Stomach (tissue), 9 donors: ENCODE results near the gene MRPL34. TPM values are rescaled to one million over a fixed set of nuclear protein-coding genes. Genes with fewer than 3 reads are reported as not detected.
A peak's percentile ranks its signal among the peaks of the same experiment; 100 is the strongest.

Experiments
- DNase-seq, 2 donors: peaks; one replicate each; pipeline versions ENCODE4 v3.0.0 to v3.0.0-alpha.2; 2013 to 2019
- H3K27ac ChIP-seq, 5 donors: fragments of 200-600 bp in 4 of 5; sonication (generic) in 4 of 5; one replicate each; pipeline ENCODE4 v1.5.1; 2013 to 2019; ENCODE audit warnings: mild to moderate bottlenecking in 1 of 5, moderate library complexity in 1 of 5
- H3K27me3 ChIP-seq, 3 donors: fragments of 200-600 bp; sonication (generic); one replicate each; pipeline ENCODE4 v1.5.1; 2017 to 2019; ENCODE audit warnings: mixed run types in 1 of 3
- H3K36me3 ChIP-seq, 4 donors: fragments of 200-600 bp; sonication (generic); 1 replicate in 3 of 4; 2 replicates in 1 of 4; pipeline ENCODE4 v1.5.1; 2016 to 2019
- H3K4me1 ChIP-seq, 4 donors: fragments of 200-600 bp; sonication (generic); one replicate each; pipeline ENCODE4 v1.5.1; 2016 to 2019
- H3K4me3 ChIP-seq, 4 donors: fragments of 200-600 bp; sonication (generic) in 3 of 4; one replicate each; pipeline ENCODE4 v1.5.1; 2016 to 2019; ENCODE audit warnings: mild to moderate bottlenecking in 1 of 4
- H3K9me3 ChIP-seq, 4 donors: fragments of 200-600 bp; sonication (generic); one replicate each; pipeline ENCODE4 v1.5.1; 2016 to 2019
- CTCF ChIP-seq, 7 experiments: fragments of 450-650 bp in 4 of 7; fragments of 200-600 bp in 3 of 7; sonication (generic) in 3 of 7; IDR thresholded peaks; one replicate each; pipeline ENCODE4 v1.5.1; 2016 to 2019; ENCODE audit warnings: antibody characterized with exemption in 7 of 7, control low read depth in 2 of 7, mild to moderate bottlenecking in 1 of 7
- EP300 ChIP-seq: sonication (generic); formaldehyde crosslinking; IDR thresholded peaks from one replicate; pipeline ENCODE4 v1.6.1; 2017; ENCODE audit warnings: antibody characterized with exemption
- POLR2A ChIP-seq, 4 donors: fragments of 450-650 bp; IDR thresholded peaks; one replicate each; pipeline ENCODE4 v1.6.1; 2016; ENCODE audit warnings: antibody characterized with exemption in 4 of 4, control low read depth in 2 of 4, mild to moderate bottlenecking in 1 of 4, moderate library complexity in 1 of 4
- POLR2AphosphoS5 ChIP-seq, 3 donors: sonication (generic); formaldehyde crosslinking; IDR thresholded peaks; one replicate each; pipeline ENCODE4 v1.6.1; 2016; ENCODE audit warnings: antibody characterized with exemption in 3 of 3
- WGBS, 5 donors: extraction: QIAGEN DNeasy Blood & Tissue Kit in 3 of 5; methylation state at CpG; one replicate each; pipeline versions ENCODE4 v1.1.5 to v1.1.7; 2013 to 2018; 5-methylcytosine and 5-hydroxymethylcytosine counted together
- intact Hi-C: fragments of 100-400 bp; cut with DNase I; formaldehyde crosslinking; loops from one replicate; pipeline ENCODE4 v1.15.1; 2023; ENCODE audit warnings: low total_unique reads
- polyA plus RNA-seq, 3 donors: library from polyadenylated mRNA; stranded (reverse); fragments of 200-250 nt; gene quantifications; one replicate each; pipeline ENCODE4 v1.2.3, GENCODE V29; 2013
- total RNA-seq, 5 donors: library from RNA; depleted of rRNA; stranded (reverse); fragments of >200 nt; gene quantifications; one replicate each; pipeline versions ENCODE4 v1.1.0 to v1.2.3, GENCODE V29; 2014 to 2016
- donor health status: healthy with polysubstance abuse.
- donor health status: Bipolar disorder and iron deficiency.
- donor health status: healthy.

Gene MRPL34
- total and polyA plus RNA-seq, 8 donors: 6.6 to 200 (median 155) TPM

GRCh38 chr19:17326595-17326966 lies 20.9 kb downstream of the MRPL34 start:
- 71 to 85% (median 83%) methylated on average over 11 of the region's 11 CpGs for WGBS, 5 donors
- Histone ChIP-seq H3K9me3 (no peaks in the 10 kb centered on the region), H3K4me3 (no peak overlapping the region)

GRCh38 chr19:17327068-17327653 lies 21.5 kb downstream of the MRPL34 start:
- Histone ChIP-seq H3K27ac (no peak overlapping the region), H3K4me3 (no peak overlapping the region), H3K9me3 (no peaks in the 10 kb centered on the region), H3K27me3 (peaks cover 0 to 36% (median 11%) of the 10 kb centered on the region in 3 donors), H3K4me1 (peaks cover 15 to 37% (median 33%) of the 10 kb centered on the region in 4 donors), H3K36me3 (peaks cover 3 to 28% (median 23%) of the 10 kb centered on the region in 4 donors)
- TF ChIP-seq EP300 (no peak), POLR2AphosphoS5 (IDR thresholded peaks at IDR 0.05) (no peak), POLR2A (IDR thresholded peaks at IDR 0.05) (no peak), CTCF (IDR thresholded peaks at IDR 0.05) (no peak)
- intact Hi-C loops: no loop called here
- 86 to 95% (median 92%) methylated on average over 17 to 27 of the region's 27 CpGs for WGBS, 5 donors
- no peak for DNase-seq

More at GRCh38 chr19:17326595-17326966, 20.9 kb downstream of the MRPL34 start:
- H3K36me3 ChIP-seq: peaks cover 9 to 33% (median 29%) of the 10 kb centered on the region in 4 donors
- intact Hi-C loops: no loop called here
- no peak overlapping the region for H3K27ac ChIP-seq
- H3K4me1 ChIP-seq: peaks cover 15 to 37% (median 33%) of the 10 kb centered on the region in 4 donors
- DNase-seq: no peak
- peaks cover 0 to 35% (median 11%) of the 10 kb centered on the region in 3 donors for H3K27me3 ChIP-seq
- TF ChIP-seq EP300: no peak
- TF ChIP-seq CTCF (IDR thresholded peaks at IDR 0.05): no peak
- TF ChIP-seq POLR2A (IDR thresholded peaks at IDR 0.05): no peak
- no peak for TF ChIP-seq POLR2AphosphoS5 (IDR thresholded peaks at IDR 0.05)

- peak overlapping the region; percentile 20 to 62 (median 36) for H3K27ac ChIP-seq
- intact Hi-C loops: no loop called here
These were observed 22.2 kb downstream of the MRPL34 start for GRCh38 chr19:17327654-17328516.

More at GRCh38 chr19:17327654-17328516, 22.2 kb downstream of the MRPL34 start:
- H3K9me3 ChIP-seq: no peaks in the 10 kb centered on the region
- H3K36me3 ChIP-seq: peaks cover 0 to 21% (median 18%) of the 10 kb centered on the region in 4 donors
- TF ChIP-seq POLR2AphosphoS5 (IDR thresholded peaks at IDR 0.05) (no peak), POLR2A (IDR thresholded peaks at IDR 0.05) (no peak), CTCF (IDR thresholded peaks at IDR 0.05) (peak in 2 of 7 experiments; percentile 23 to 32), EP300 (no peak)
- peaks cover 15 to 40% (median 31%) of the 10 kb centered on the region in 4 donors for H3K4me1 ChIP-seq
- peaks cover 0 to 36% (median 11%) of the 10 kb centered on the region in 3 donors for H3K27me3 ChIP-seq
- H3K4me3 ChIP-seq: peak overlapping the region; percentile 43 to 50 (median 49)
- WGBS, 5 donors: 17 to 49% (median 32%) methylated on average over 37 to 64 of the region's 64 CpGs
- peak; percentile 65 to 87 for DNase-seq
